ENCODE data around the gene CTNND1. TPM values are rescaled to one million over a fixed set of nuclear protein-coding genes. Genes with fewer than 3 reads are reported as not detected.

CTNND1 gene
- total and polyA plus RNA-seq, 9 of the 15 experiments (the other 6 are each of a cell fraction or from before 2014, with no cell fraction given), result 11.1 to 74.0 (median 43.3) TPM

- peak in 2 of 4 experiments; percentile 62 to 84 for DNase-seq (ENCODE audit: extremely low read depth in 1 of 4, low spot score in 3 of 4)
- Histone ChIP-seq H2AFZ (ENCODE audit: low read depth, low read length) (no peak overlapping the region; the same call in 1 of the 2 replicates), H3K27me3 (ENCODE audit: control insufficient read depth in 2 of 2, insufficient read depth in 2 of 2, low read length in 2 of 2) (no peaks in the 10 kb centered on the region), H3K9me1 (ENCODE audit: control insufficient read depth, insufficient read depth, low read length) (no peaks in the 10 kb centered on the region), H3K79me2 (ENCODE audit: control insufficient read depth, insufficient read depth, low read length) (peaks cover 74% of the 10 kb centered on the region), H3K4me1 (replicated peaks in 1 of 2; ENCODE audit: control insufficient read depth in 2 of 2, insufficient read depth in 2 of 2, low read length in 2 of 2) (peaks cover 15 to 21% of the 10 kb centered on the region in 2 experiments), H3K9ac (ENCODE audit: insufficient read depth in 1 of 2, low read depth in 2 of 2, low read length in 2 of 2) (peak overlapping the region; percentile 47 to 76; a peak in 3 of 4 replicates), H3K36me3 (ENCODE audit: control insufficient read depth, insufficient read depth, low read length) (peaks cover 90% of the 10 kb centered on the region), H4K20me1 (replicated peaks; ENCODE audit: control insufficient read depth, insufficient read depth, low read length) (peaks cover 7% of the 10 kb centered on the region), H3K27ac (ENCODE audit: extremely low read depth, low read depth, low read length) (peak overlapping the region; percentile 81), H3K4me3 (no peak overlapping the region), H3K9me3 (replicated peaks; ENCODE audit: control insufficient read depth, insufficient read depth, low read depth, low read length) (no peaks in the 10 kb centered on the region), H3K4me2 (ENCODE audit: insufficient read depth, low read length) (peak overlapping the region; percentile 64)
- intact Hi-C loops (cut with micrococcal nuclease), result no loop called here
- in situ Hi-C loops (cut with MboI), result no loop called here
- FAIRE-seq, result peak; percentile 93
- CTCF ChIA-PET (ENCODE audit: low intra/inter-chr PET ratio), result no interaction called here
- BruUV-seq (replicated peaks), result no TSS peak
- peak; percentile 92 for ATAC-seq
- POLR2A ChIA-PET, result interaction anchor here (0.6 to 0.9 kb wide), 5 partner anchors 8 to 24 kb away, joined by 3 to 4 read pairs (median 3); partner anchors contain the start of genes MED19 and TMX2
- WGBS (ENCODE audit: insufficient coverage, low coverage, missing lambda C conversion rate), result 27% methylated on average over 3 of the region's 3 CpGs
- TF ChIP-seq TCF3 (CRISPR knock-in tag; IDR thresholded peaks at IDR 0.05), result peak; percentile 55
- TF ChIP-seq, protein P1, sequence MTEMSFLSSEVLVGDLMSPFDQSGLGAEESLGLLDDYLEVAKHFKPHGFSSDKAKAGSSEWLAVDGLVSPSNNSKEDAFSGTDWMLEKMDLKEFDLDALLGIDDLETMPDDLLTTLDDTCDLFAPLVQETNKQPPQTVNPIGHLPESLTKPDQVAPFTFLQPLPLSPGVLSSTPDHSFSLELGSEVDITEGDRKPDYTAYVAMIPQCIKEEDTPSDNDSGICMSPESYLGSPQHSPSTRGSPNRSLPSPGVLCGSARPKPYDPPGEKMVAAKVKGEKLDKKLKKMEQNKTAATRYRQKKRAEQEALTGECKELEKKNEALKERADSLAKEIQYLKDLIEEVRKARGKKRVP (CRISPR knock-in tag; IDR thresholded peaks at IDR 0.05), result peak; percentile 60; the same call in 1 of the 2 replicates
- no peak for TF ChIP-seq LARP7 (IDR thresholded peaks at IDR 0.05)
- peak; percentile 65 for TF ChIP-seq PRDM10 (IDR thresholded peaks at IDR 0.05; ENCODE audit: partially characterized antibody)
- TF ChIP-seq ZNF280B (CRISPR knock-in tag; IDR thresholded peaks at IDR 0.05), result no peak
- TF ChIP-seq BHLHE40 (IDR thresholded peaks at IDR 0.05; ENCODE audit: low read length), result peak; percentile 79
- peak; percentile 32; the same call in 1 of the 2 replicates for TF ChIP-seq RAD51 (IDR thresholded peaks at IDR 0.05; ENCODE audit: borderline replicate concordance, low read depth)
- 0 out of 2 replicates have a peak, but pooled peaks have one; percentile 18 for TF ChIP-seq DMBX1 (CRISPR knock-in tag; IDR thresholded peaks at IDR 0.05; ENCODE audit: borderline replicate concordance)
- peak; percentile 52; the same call in 1 of the 2 replicates for TF ChIP-seq HDAC2 (IDR thresholded peaks at IDR 0.05)
- peak; percentile 38; the same call in 1 of the 2 replicates for TF ChIP-seq TEAD4 (IDR thresholded peaks at IDR 0.05; ENCODE audit: low read length)
- no peak for TF ChIP-seq TEAD4 (CRISPR knock-in tag; IDR thresholded peaks at IDR 0.05; ENCODE audit: borderline replicate concordance)
- 0 out of 2 replicates have a peak, but pooled peaks have one; percentile 21 for TF ChIP-seq MEF2D (tag; conservative IDR thresholded peaks at IDR 0.05; ENCODE audit: low read depth)
Measured at GRCh38 chr11:57735619-57736298, 25.8 kb upstream of the CTNND1 start.

Measured in K562 (cell line).